K562 (cell line): ENCODE results near the gene FADD. TPM values are rescaled to one million over a fixed set of nuclear protein-coding genes. Genes with fewer than 3 reads are reported as not detected.

Experiments used
- ATAC-seq: fragments of 200-7000 bp; cut with Tn5 transposase; 3 replicates; pipeline ENCODE4 v1.9.1; 2020; ENCODE audit warnings: moderate library complexity
- BruUV-seq: library from RNA; stranded (reverse); fragments of 400-500 nt; replicated peaks from 2 replicates; lab custom pipeline; 2021; lab: Mats Ljungman, UMichigan
- CTCF ChIA-PET: fragments of 300-600 bp; formaldehyde crosslinking; extraction: SDS; loops from one replicate; lab custom pipeline; 2021; ENCODE audit warnings: low intra/inter-chr PET ratio; lab: Yijun Ruan, JAX
- POLR2A ChIA-PET: fragments of 300-600, 350-650 bp; sonication (Branson Sonifier 250); formaldehyde crosslinking; extraction: SDS; loops from one replicate; lab custom pipeline; 2021; ENCODE audit warnings: antibody characterized with exemption, inconsistent platforms; lab: Yijun Ruan, JAX
- DNase-seq, 4 experiments: peaks; one replicate each; pipeline versions ENCODE4 v3.0.0 to v3.0.0-alpha.2; 2011 to 2018; ENCODE audit warnings: low spot score in 3 of 4, mixed read lengths in 3 of 4; ENCODE audit errors: extremely low read depth in 1 of 4
- FAIRE-seq: peaks from 2 replicates; lab custom pipeline; 2011; peaks lifted over from hg19 to GRCh38; lab: Jason Lieb, UNC
- H2AFZ ChIP-seq: 2 replicates; pipeline ENCODE4 v1.6.0; 2011; ENCODE audit warnings: low read depth, low read length, control low read depth, inconsistent platforms
- H3K27ac ChIP-seq: fragments of 200-600 bp; 3 replicates; pipeline ENCODE4 v1.8.0; 2011; ENCODE audit warnings: low read depth, mild to moderate bottlenecking, control low read depth, inconsistent platforms, low read length, moderate library complexity, mixed read lengths; ENCODE audit errors: extremely low read depth
- H3K27me3 ChIP-seq, 2 experiments: fragments of 300-600 bp in 1 of 2; 2 replicates in 1 of 2; 3 replicates in 1 of 2; pipeline versions ENCODE4 v1.6.0 to v1.8.0; 2011; ENCODE audit warnings: inconsistent platforms in 2 of 2, low read length in 2 of 2, mild to moderate bottlenecking in 1 of 2, mixed read lengths in 1 of 2, moderate library complexity in 1 of 2; ENCODE audit not compliant: control insufficient read depth in 2 of 2, insufficient read depth in 2 of 2
- H3K36me3 ChIP-seq: fragments of 300-600 bp; 3 replicates; pipeline ENCODE4 v1.8.0; 2011; ENCODE audit warnings: mild to moderate bottlenecking, low read length, inconsistent platforms; ENCODE audit not compliant: control insufficient read depth, insufficient read depth
- H3K4me1 ChIP-seq, 2 experiments: fragments of 200-600 bp in 1 of 2; replicated peaks in 1 of 2; 2 replicates in 1 of 2; 3 replicates in 1 of 2; pipeline versions ENCODE4 v1.5.1 to v1.8.0; 2011; ENCODE audit warnings: inconsistent platforms in 2 of 2, low read length in 2 of 2, mild to moderate bottlenecking in 1 of 2, mixed read lengths in 1 of 2, moderate library complexity in 1 of 2; ENCODE audit not compliant: control insufficient read depth in 2 of 2, insufficient read depth in 2 of 2
- H3K4me2 ChIP-seq: 2 replicates; pipeline ENCODE4 v1.6.1; 2011; ENCODE audit warnings: low read length, control low read depth, inconsistent platforms, mixed read lengths; ENCODE audit not compliant: insufficient read depth
- H3K4me3 ChIP-seq: fragments of 200-600 bp; sonication (generic), shearing (Covaris generic); 2 replicates; pipeline ENCODE4 v1.5.1; 2016; ENCODE audit warnings: control low read depth, inconsistent platforms
- H3K79me2 ChIP-seq: fragments of 200-600 bp; 3 replicates; pipeline ENCODE4 v1.8.0; 2011; ENCODE audit warnings: low read length, inconsistent platforms; ENCODE audit not compliant: control insufficient read depth, insufficient read depth
- H3K9ac ChIP-seq, 2 experiments: 2 replicates each; pipeline versions ENCODE4 v1.6.0 to v1.6.1; 2011; ENCODE audit warnings: low read depth in 2 of 2, low read length in 2 of 2, control low read depth in 1 of 2, inconsistent platforms in 1 of 2, mild to moderate bottlenecking in 1 of 2, mixed read lengths in 1 of 2; ENCODE audit not compliant: insufficient read depth in 1 of 2
- H3K9me1 ChIP-seq: one replicate; pipeline ENCODE4 v1.6.0; 2011; ENCODE audit warnings: inconsistent platforms, mild to moderate bottlenecking, low read length, moderate library complexity; ENCODE audit not compliant: control insufficient read depth, insufficient read depth
- H3K9me3 ChIP-seq: replicated peaks from 2 replicates; pipeline ENCODE4 v1.5.1; 2011; ENCODE audit warnings: low read depth, low read length, inconsistent platforms; ENCODE audit not compliant: control insufficient read depth, insufficient read depth
- H4K20me1 ChIP-seq: replicated peaks from 2 replicates; pipeline ENCODE4 v1.6.1; 2011; ENCODE audit warnings: low read length, inconsistent platforms, mixed read lengths; ENCODE audit not compliant: control insufficient read depth, insufficient read depth
- CTBP1 ChIP-seq: fragments of 450-650 bp; IDR thresholded peaks from 2 replicates; pipeline ENCODE4 v1.6.1; 2016; ENCODE audit warnings: borderline replicate concordance
- FIP1L1 ChIP-seq: fragments of 200-400 bp; formaldehyde crosslinking; IDR thresholded peaks from 2 replicates; pipeline ENCODE4 v1.6.1; 2018; ENCODE audit warnings: mild to moderate bottlenecking, low read depth, low read length; ENCODE audit not compliant: poor library complexity, severe bottlenecking
- FOXA3 ChIP-seq, 2 experiments: fragments of 450-650 bp in 1 of 2; sonication (generic) in 1 of 2; formaldehyde crosslinking; IDR thresholded peaks in 1 of 2; conservative IDR thresholded peaks in 1 of 2; 2 replicates each; pipeline versions ENCODE4 v1.4.0 to v1.8.0; 2020 to 2022; ENCODE audit warnings: mild to moderate bottlenecking in 2 of 2, missing genetic modification reagents in 1 of 2
- GABPB1 ChIP-seq: sonication (generic); formaldehyde crosslinking; IDR thresholded peaks from 2 replicates; pipeline ENCODE4 v1.8.0; 2022; ENCODE audit warnings: mild to moderate bottlenecking, missing genetic modification reagents
- NFXL1 ChIP-seq: fragments of 450-650 bp; formaldehyde crosslinking; IDR thresholded peaks from 2 replicates; pipeline ENCODE4 v1.4.0; 2021; ENCODE audit warnings: mild to moderate bottlenecking
- ZFP1 ChIP-seq: fragments of 450-650 bp; formaldehyde crosslinking; IDR thresholded peaks from 2 replicates; pipeline ENCODE4 v1.4.0; 2020; ENCODE audit warnings: mild to moderate bottlenecking, mixed read lengths
- ZNF354B ChIP-seq: fragments of 250-450 bp; sonication (Bioruptor Pico); IDR thresholded peaks from 2 replicates; pipeline ENCODE4 v1.4.0; 2020
- ZZZ3 ChIP-seq: fragments of 450-650 bp; IDR thresholded peaks from 2 replicates; pipeline ENCODE4 v1.6.1; 2016; ENCODE audit warnings: antibody characterized with exemption, mild to moderate bottlenecking, moderate library complexity
- WGBS: fragments of 100-300 bp; shearing (Covaris generic); methylation state at CpG from one replicate; pipeline ENCODE4 v1.1.6; 2016; ENCODE audit warnings: low coverage, mixed read lengths; ENCODE audit not compliant: insufficient coverage; ENCODE audit errors: missing lambda C conversion rate; 5-methylcytosine and 5-hydroxymethylcytosine counted together
- in situ Hi-C: fragments of 300-500 bp; cut with MboI; formaldehyde crosslinking; loops from 4 replicates; pipeline ENCODE4 v1.15.0; 2018; ENCODE audit warnings: inconsistent platforms, mixed read lengths
- intact Hi-C: fragments of 100-400 bp; cut with micrococcal nuclease; formaldehyde crosslinking; loops from 2 replicates; pipeline ENCODE4 v1.14.2; 2022
- polyA plus RNA-seq, 8 experiments: library from polyadenylated mRNA; depleted of rRNA in 4 of 8; stranded (reverse) in 5 of 8; unstranded in 3 of 8; fragments of >200 nt; fragmentation: Nextera tagmentation in 2 of 8; fragmentation: Illumina TruSeq in 1 of 8; extraction: Ambion mirVana in 2 of 8; extraction: Trizol in 1 of 8; gene quantifications; 2 replicates each; pipeline versions ENCODE4 v1.2.1 to v1.2.3, GENCODE V29; 2011 to 2014; ENCODE audit warnings: inconsistent platforms in 1 of 8, missing spikeins in 1 of 8
- total RNA-seq, 7 experiments: library from RNA; depleted of rRNA in 6 of 7; stranded (reverse); fragments of >200 nt in 6 of 7; fragmentation: Illumina TruSeq in 2 of 7; extraction: Trizol in 2 of 7; gene quantifications; 2 replicates each; pipeline versions ENCODE4 v1.2.1 to v1.2.3, GENCODE V29; 2011 to 2021; ENCODE audit warnings: low replicate concordance in 1 of 7

The FADD gene
- total and polyA plus RNA-seq, 9 of the 15 experiments (the other 6 are each of a cell fraction or from before 2014, with no cell fraction given), result 0.29 to 26.9 (median 20.4) TPM

GRCh38 chr11:70229737-70230136 lies 26.6 kb downstream of the FADD start:
- H2AFZ ChIP-seq, result no peak overlapping the region
- no peak for FAIRE-seq
- no peaks in the 10 kb centered on the region for H3K9me1 ChIP-seq
- DNase-seq, result no peak
- intact Hi-C loops, result no loop called here
- no peak overlapping the region for H3K9ac ChIP-seq
- peaks cover 4 to 7% of the 10 kb centered on the region in 2 experiments; a peak in 3 of 5 replicates for H3K4me1 ChIP-seq
- WGBS, result 39% methylated on average over 10 of the region's 10 CpGs
- H3K36me3 ChIP-seq, result no peaks in the 10 kb centered on the region
- H3K27me3 ChIP-seq, result peaks cover 0 to 5% of the 10 kb centered on the region in 2 experiments; a peak in 2 of 5 replicates
- H3K27ac ChIP-seq, result no peak overlapping the region
- H3K9me3 ChIP-seq, result no peaks in the 10 kb centered on the region
- in situ Hi-C loops, result no loop called here
- no peak for TF ChIP-seq ZFP1 (CRISPR knock-in tag)
- no peak for TF ChIP-seq FIP1L1
- ChIA-PET POLR2A (interaction anchor here (0.6 kb wide), 1 partner anchor 16 kb away, joined by 3 read pairs; no protein-coding TSS in a partner anchor), CTCF (no interaction called here)
- H3K4me2 ChIP-seq, result no peak overlapping the region
- H3K79me2 ChIP-seq, result no peaks in the 10 kb centered on the region
- BruUV-seq, result no TSS peak
- H3K4me3 ChIP-seq, result no peak overlapping the region
- H4K20me1 ChIP-seq, result 0 out of 2 replicates have a peak, but pooled peaks cover 6% of the 10 kb centered on the region
- ATAC-seq, result no peak

- Histone ChIP-seq H3K9me3 (no peaks in the 10 kb centered on the region), H3K4me2 (no peak overlapping the region), H3K79me2 (no peaks in the 10 kb centered on the region), H3K27ac (no peak overlapping the region), H3K27me3 (peaks cover 0 to 5% of the 10 kb centered on the region in 2 experiments; a peak in 2 of 5 replicates), H3K9me1 (no peaks in the 10 kb centered on the region), H3K4me3 (no peak overlapping the region), H3K36me3 (no peaks in the 10 kb centered on the region), H3K4me1 (peaks cover 4 to 7% of the 10 kb centered on the region in 2 experiments; a peak in 3 of 5 replicates), H3K9ac (no peak overlapping the region), H4K20me1 (0 out of 2 replicates have a peak, but pooled peaks cover 6% of the 10 kb centered on the region), H2AFZ (no peak overlapping the region)
- ATAC-seq (no peak), FAIRE-seq (no peak), DNase-seq (no peak)
- intact Hi-C loops (no loop called here), in situ Hi-C loops (no loop called here)
- CTCF ChIA-PET, result no interaction called here
- no TSS peak for BruUV-seq
- TF ChIP-seq FOXA3 (CRISPR knock-in tag; conservative IDR thresholded peaks at IDR 0.05 in 1 of 2, IDR thresholded peaks at IDR 0.05 in 1 of 2) (no peak), GABPB1 (CRISPR knock-in tag) (no peak), ZNF354B (no peak), CTBP1 (no peak), ZZZ3 (no peak), NFXL1 (no peak)
- POLR2A ChIA-PET, result interaction anchor here (0.6 kb wide), 1 partner anchor 16 kb away, joined by 3 read pairs; no protein-coding TSS in a partner anchor
- WGBS, result 71% methylated on average over 6 of the region's 8 CpGs
Measured at GRCh38 chr11:70230151-70230839, 27.2 kb downstream of the FADD start.
